ENCODE data around the gene PFDN1. TPM values are rescaled to one million over a fixed set of nuclear protein-coding genes. Genes with fewer than 3 reads are reported as not detected.

The PFDN1 gene
- total RNA-seq, 1 donor from 2014 or later, result 34.4 TPM

GRCh38 chr5:140292212-140293036 lies 10.5 kb downstream of the PFDN1 start:
- H3K36me3 ChIP-seq (ENCODE audit: control insufficient read depth in 3 of 3, insufficient read depth in 3 of 3, low read length in 3 of 3), result no peaks in the 10 kb centered on the region
- peak overlapping the region; percentile 20 to 44 (median 33) for H3K9ac ChIP-seq (ENCODE audit: low read depth in 1 of 3, low read length in 3 of 3)
- peak overlapping the region; percentile 78 for H3K27ac ChIP-seq (ENCODE audit: low read depth, low read length)
- H3K4me1 ChIP-seq (ENCODE audit: control insufficient read depth in 3 of 3, insufficient read depth in 3 of 3, low read length in 3 of 3), result peaks cover 36 to 54% (median 39%) of the 10 kb centered on the region in 3 donors
- no peaks in the 10 kb centered on the region for H3K9me3 ChIP-seq (ENCODE audit: control insufficient read depth in 3 of 3, low read length in 3 of 3)
- peak overlapping the region in 1 of 3 donors; percentile 11 for H3K4me3 ChIP-seq (ENCODE audit: low read length in 3 of 3)
- no peaks in the 10 kb centered on the region for H3K27me3 ChIP-seq (ENCODE audit: control insufficient read depth in 3 of 3, insufficient read depth in 3 of 3, low read length in 3 of 3)

DNA sequence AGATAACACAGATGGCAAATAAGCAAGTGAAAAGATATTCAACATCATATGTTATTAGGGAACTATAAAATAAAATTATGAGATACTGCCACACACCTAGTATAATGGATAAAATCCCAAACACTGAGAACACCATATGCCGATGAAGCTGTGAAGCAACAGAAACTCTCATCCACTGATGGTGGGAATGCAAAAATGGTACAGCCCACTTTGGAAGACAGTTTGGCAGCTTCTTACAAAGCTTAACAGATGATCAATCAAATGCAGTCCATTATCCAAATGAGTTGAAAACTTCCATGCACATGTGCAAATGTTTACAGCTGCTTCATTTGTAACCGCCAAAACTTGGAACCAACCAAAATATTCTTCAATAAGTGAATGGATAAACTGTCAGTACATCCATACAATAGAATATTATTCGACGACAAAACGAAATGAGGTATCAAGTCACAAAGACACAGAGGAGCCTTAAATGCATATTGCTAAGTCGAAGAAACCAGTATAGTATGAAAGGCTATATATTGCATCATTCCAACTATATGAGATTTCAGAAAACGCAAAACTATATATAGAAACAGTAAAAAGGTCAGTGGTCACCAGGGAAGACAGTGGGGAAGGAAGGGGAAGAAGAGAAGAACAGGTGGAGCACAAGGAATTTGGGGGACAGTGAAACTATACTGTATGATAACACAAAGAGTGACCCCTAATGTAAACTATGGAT lies 14.9 kb downstream of the PFDN1 start:
- Histone ChIP-seq H3K4me3 (ENCODE audit: low read length in 3 of 3) (no peak overlapping the region), H3K9me3 (ENCODE audit: control insufficient read depth in 3 of 3, low read length in 3 of 3) (no peaks in the 10 kb centered on the region), H3K36me3 (ENCODE audit: control insufficient read depth in 3 of 3, insufficient read depth in 3 of 3, low read length in 3 of 3) (no peaks in the 10 kb centered on the region), H3K27me3 (ENCODE audit: control insufficient read depth in 3 of 3, insufficient read depth in 3 of 3, low read length in 3 of 3) (no peaks in the 10 kb centered on the region), H3K27ac (ENCODE audit: low read depth, low read length) (no peak overlapping the region), H3K4me1 (ENCODE audit: control insufficient read depth in 3 of 3, insufficient read depth in 3 of 3, low read length in 3 of 3) (peaks cover 9 to 45% (median 15%) of the 10 kb centered on the region in 3 donors), H3K9ac (ENCODE audit: low read depth in 1 of 3, low read length in 3 of 3) (no peak overlapping the region)

DNA sequence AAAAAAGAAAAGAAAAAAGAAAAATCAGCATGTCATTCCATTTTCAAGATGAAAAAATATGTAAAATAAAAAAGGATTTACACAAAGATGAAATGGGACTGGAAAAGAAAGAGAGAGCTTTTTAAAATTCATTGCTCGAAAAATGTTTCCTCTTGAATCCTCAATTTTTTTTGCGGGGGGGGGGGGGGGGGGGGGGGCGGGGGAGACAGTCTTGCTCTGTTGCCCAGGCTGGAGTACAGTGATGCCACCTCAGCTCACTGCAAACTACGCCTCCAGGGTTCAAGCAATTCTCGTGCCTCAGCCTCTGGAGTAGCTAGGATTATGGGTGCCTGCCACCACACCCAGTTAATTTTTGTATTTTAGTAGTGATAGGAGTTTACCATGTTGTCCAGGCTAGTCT lies 16.5 kb downstream of the PFDN1 start:
- Histone ChIP-seq H3K9me3 (ENCODE audit: control insufficient read depth in 3 of 3, low read length in 3 of 3) (no peaks in the 10 kb centered on the region), H3K36me3 (ENCODE audit: control insufficient read depth in 3 of 3, insufficient read depth in 3 of 3, low read length in 3 of 3) (no peaks in the 10 kb centered on the region), H3K27ac (ENCODE audit: low read depth, low read length) (no peak overlapping the region), H3K27me3 (ENCODE audit: control insufficient read depth in 3 of 3, insufficient read depth in 3 of 3, low read length in 3 of 3) (no peaks in the 10 kb centered on the region), H3K4me1 (ENCODE audit: control insufficient read depth in 3 of 3, insufficient read depth in 3 of 3, low read length in 3 of 3) (peaks cover under 1 to 33% (median 5%) of the 10 kb centered on the region in 3 donors), H3K4me3 (ENCODE audit: low read length in 3 of 3) (no peak overlapping the region), H3K9ac (ENCODE audit: low read depth in 1 of 3, low read length in 3 of 3) (no peak overlapping the region)

DNA sequence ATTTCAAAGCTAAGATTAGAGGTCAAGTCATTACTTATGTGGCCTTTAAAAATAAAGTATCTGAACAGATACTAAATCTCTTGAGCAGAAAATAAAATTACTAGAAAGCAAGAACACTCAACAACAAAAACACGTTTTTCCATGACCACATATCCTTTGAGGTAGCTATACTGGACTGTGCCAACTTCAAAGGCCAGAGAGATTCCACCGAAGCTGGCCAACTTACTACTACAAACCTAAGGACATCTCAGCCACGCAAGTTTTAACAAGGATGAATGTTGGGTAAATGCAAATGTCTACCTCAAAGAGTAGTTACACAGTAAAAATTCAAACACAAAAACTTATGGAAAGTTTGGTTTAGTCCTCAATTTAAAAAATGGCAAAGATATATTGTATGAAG lies 18.9 kb downstream of the PFDN1 start:
- H3K4me1 ChIP-seq (ENCODE audit: control insufficient read depth in 3 of 3, insufficient read depth in 3 of 3, low read length in 3 of 3), result peaks cover 2 to 15% (median 4%) of the 10 kb centered on the region in 3 donors
- no peaks in the 10 kb centered on the region for H3K27me3 ChIP-seq (ENCODE audit: control insufficient read depth in 3 of 3, insufficient read depth in 3 of 3, low read length in 3 of 3)
- H3K27ac ChIP-seq (ENCODE audit: low read depth, low read length), result no peak overlapping the region
- no peaks in the 10 kb centered on the region for H3K36me3 ChIP-seq (ENCODE audit: control insufficient read depth in 3 of 3, insufficient read depth in 3 of 3, low read length in 3 of 3)
- no peak overlapping the region for H3K4me3 ChIP-seq (ENCODE audit: low read length in 3 of 3)
- no peak overlapping the region for H3K9ac ChIP-seq (ENCODE audit: low read depth in 1 of 3, low read length in 3 of 3)
- no peaks in the 10 kb centered on the region for H3K9me3 ChIP-seq (ENCODE audit: control insufficient read depth in 3 of 3, low read length in 3 of 3)

DNA sequence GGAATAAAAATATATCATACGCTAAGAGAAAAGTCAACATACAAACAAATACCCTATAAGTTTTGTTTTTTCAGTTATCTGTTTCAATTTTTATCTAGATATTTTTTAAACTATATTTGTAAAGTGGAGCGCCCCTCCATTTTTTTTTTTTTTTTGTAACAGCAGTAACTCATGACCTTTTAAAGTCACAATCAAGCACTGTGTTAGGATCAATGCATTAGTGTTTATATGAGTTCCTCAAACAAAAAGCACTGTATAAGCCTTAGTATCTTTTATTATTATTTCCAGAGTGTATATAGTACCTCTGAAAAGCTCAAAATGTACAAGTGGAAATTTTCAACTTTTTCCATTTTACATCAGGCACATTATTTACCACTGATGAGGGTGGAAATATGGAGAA lies 20.6 kb downstream of the PFDN1 start:
- H3K9me3 ChIP-seq (ENCODE audit: control insufficient read depth in 3 of 3, low read length in 3 of 3), result no peaks in the 10 kb centered on the region
- no peak overlapping the region for H3K27ac ChIP-seq (ENCODE audit: low read depth, low read length)
- H3K36me3 ChIP-seq (ENCODE audit: control insufficient read depth in 3 of 3, insufficient read depth in 3 of 3, low read length in 3 of 3), result no peaks in the 10 kb centered on the region
- no peaks in the 10 kb centered on the region for H3K27me3 ChIP-seq (ENCODE audit: control insufficient read depth in 3 of 3, insufficient read depth in 3 of 3, low read length in 3 of 3)
- H3K4me1 ChIP-seq (ENCODE audit: control insufficient read depth in 3 of 3, insufficient read depth in 3 of 3, low read length in 3 of 3), result peaks cover 2 to 9% (median 4%) of the 10 kb centered on the region in 3 donors
- H3K4me3 ChIP-seq (ENCODE audit: low read length in 3 of 3), result no peak overlapping the region
- no peak overlapping the region for H3K9ac ChIP-seq (ENCODE audit: low read depth in 1 of 3, low read length in 3 of 3)

- Histone ChIP-seq H3K36me3 (ENCODE audit: control insufficient read depth in 3 of 3, insufficient read depth in 3 of 3, low read length in 3 of 3) (peaks cover 0 to 4% (median 0%) of the 10 kb centered on the region in 3 donors), H3K9ac (ENCODE audit: low read depth in 1 of 3, low read length in 3 of 3) (no peak overlapping the region), H3K9me3 (ENCODE audit: control insufficient read depth in 3 of 3, low read length in 3 of 3) (no peaks in the 10 kb centered on the region), H3K27ac (ENCODE audit: low read depth, low read length) (no peak overlapping the region), H3K4me1 (ENCODE audit: control insufficient read depth in 3 of 3, insufficient read depth in 3 of 3, low read length in 3 of 3) (peaks cover 6 to 10% (median 7%) of the 10 kb centered on the region in 3 donors), H3K4me3 (ENCODE audit: low read length in 3 of 3) (no peak overlapping the region), H3K27me3 (ENCODE audit: control insufficient read depth in 3 of 3, insufficient read depth in 3 of 3, low read length in 3 of 3) (no peaks in the 10 kb centered on the region)
Observed at GRCh38 chr5:140275837-140276236, 27.1 kb downstream of the PFDN1 start.

- Histone ChIP-seq H3K27me3 (ENCODE audit: control insufficient read depth in 3 of 3, insufficient read depth in 3 of 3, low read length in 3 of 3) (no peaks in the 10 kb centered on the region), H3K4me3 (ENCODE audit: low read length in 3 of 3) (peak overlapping the region in 1 of 3 donors; percentile 4), H3K27ac (ENCODE audit: low read depth, low read length) (no peak overlapping the region), H3K36me3 (ENCODE audit: control insufficient read depth in 3 of 3, insufficient read depth in 3 of 3, low read length in 3 of 3) (peaks cover 0 to 4% (median 0%) of the 10 kb centered on the region in 3 donors), H3K4me1 (ENCODE audit: control insufficient read depth in 3 of 3, insufficient read depth in 3 of 3, low read length in 3 of 3) (peaks cover 3 to 10% (median 6%) of the 10 kb centered on the region in 3 donors), H3K9ac (ENCODE audit: low read depth in 1 of 3, low read length in 3 of 3) (no peak overlapping the region), H3K9me3 (ENCODE audit: control insufficient read depth in 3 of 3, low read length in 3 of 3) (no peaks in the 10 kb centered on the region)
Observed at GRCh38 chr5:140273401-140273877, 29.5 kb downstream of the PFDN1 start.

DNA sequence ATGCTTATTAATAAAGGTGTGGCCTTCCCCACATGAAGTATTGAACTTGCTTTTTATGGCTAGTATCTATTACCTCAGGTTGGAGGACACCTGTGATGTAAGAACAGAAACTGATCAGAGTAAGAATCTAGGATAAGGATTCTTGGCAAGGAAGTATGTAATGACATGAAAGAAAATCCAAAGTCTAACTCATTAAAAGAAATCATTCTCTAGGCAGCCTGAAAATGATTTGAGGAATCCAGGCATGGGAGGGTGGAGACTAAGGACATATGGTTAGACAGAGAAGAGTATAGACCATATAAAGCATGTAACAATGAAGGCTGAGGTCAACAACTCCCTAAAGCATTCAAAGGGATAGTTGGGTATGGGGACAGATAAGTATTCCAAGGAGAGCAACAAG lies 32.9 kb downstream of the PFDN1 start:
- Histone ChIP-seq H3K4me1 (ENCODE audit: control insufficient read depth in 3 of 3, insufficient read depth in 3 of 3, low read length in 3 of 3) (peaks cover 21 to 29% (median 22%) of the 10 kb centered on the region in 3 donors), H3K9ac (ENCODE audit: low read depth in 1 of 3, low read length in 3 of 3) (no peak overlapping the region), H3K27me3 (ENCODE audit: control insufficient read depth in 3 of 3, insufficient read depth in 3 of 3, low read length in 3 of 3) (no peaks in the 10 kb centered on the region), H3K9me3 (ENCODE audit: control insufficient read depth in 3 of 3, low read length in 3 of 3) (no peaks in the 10 kb centered on the region), H3K27ac (ENCODE audit: low read depth, low read length) (no peak overlapping the region), H3K4me3 (ENCODE audit: low read length in 3 of 3) (no peak overlapping the region), H3K36me3 (ENCODE audit: control insufficient read depth in 3 of 3, insufficient read depth in 3 of 3, low read length in 3 of 3) (peaks cover 0 to 4% (median 0%) of the 10 kb centered on the region in 3 donors)

DNA sequence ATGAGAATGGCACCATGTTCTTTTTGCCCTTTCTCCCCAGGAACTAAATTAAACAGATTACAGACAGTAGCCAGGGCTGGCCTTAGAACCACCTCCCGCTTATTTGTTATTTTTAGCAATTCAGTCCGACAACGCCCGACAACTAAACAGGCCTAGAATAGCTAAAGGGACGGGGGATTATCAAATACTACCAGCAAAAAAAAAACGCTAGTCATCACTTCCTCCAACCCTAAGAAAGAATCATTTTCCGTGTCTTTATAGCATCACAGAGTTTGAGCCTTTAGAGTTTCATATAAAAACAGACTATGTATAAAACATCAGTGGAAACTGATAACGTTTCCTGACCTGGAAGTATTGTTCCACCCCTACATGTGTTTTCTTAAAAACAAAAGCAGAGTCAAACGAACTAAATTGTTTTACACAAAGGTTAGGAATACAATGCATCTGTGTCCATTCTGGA lies 35.3 kb downstream of the PFDN1 start:
- no peaks in the 10 kb centered on the region for H3K36me3 ChIP-seq (ENCODE audit: control insufficient read depth in 3 of 3, insufficient read depth in 3 of 3, low read length in 3 of 3)
- no peaks in the 10 kb centered on the region for H3K9me3 ChIP-seq (ENCODE audit: control insufficient read depth in 3 of 3, low read length in 3 of 3)
- peak overlapping the region; percentile 68 for H3K27ac ChIP-seq (ENCODE audit: low read depth, low read length)
- H3K4me3 ChIP-seq (ENCODE audit: low read length in 3 of 3), result peak overlapping the region in 2 of 3 donors; percentile 28 to 46
- H3K4me1 ChIP-seq (ENCODE audit: control insufficient read depth in 3 of 3, insufficient read depth in 3 of 3, low read length in 3 of 3), result peaks cover 15 to 23% (median 19%) of the 10 kb centered on the region in 3 donors
- peak overlapping the region in 2 of 3 donors; percentile 55 to 69 for H3K9ac ChIP-seq (ENCODE audit: low read depth in 1 of 3, low read length in 3 of 3)
- no peaks in the 10 kb centered on the region for H3K27me3 ChIP-seq (ENCODE audit: control insufficient read depth in 3 of 3, insufficient read depth in 3 of 3, low read length in 3 of 3)

GRCh38 chr5:140267201-140267540 lies 35.7 kb downstream of the PFDN1 start:
- peak overlapping the region; percentile 33 to 46 (median 34) for H3K4me3 ChIP-seq (ENCODE audit: low read length in 3 of 3)
- no peaks in the 10 kb centered on the region for H3K27me3 ChIP-seq (ENCODE audit: control insufficient read depth in 3 of 3, insufficient read depth in 3 of 3, low read length in 3 of 3)
- peak overlapping the region; percentile 68 for H3K27ac ChIP-seq (ENCODE audit: low read depth, low read length)
- H3K4me1 ChIP-seq (ENCODE audit: control insufficient read depth in 3 of 3, insufficient read depth in 3 of 3, low read length in 3 of 3), result peaks cover 18 to 23% (median 23%) of the 10 kb centered on the region in 3 donors
- peak overlapping the region in 2 of 3 donors; percentile 55 to 69 for H3K9ac ChIP-seq (ENCODE audit: low read depth in 1 of 3, low read length in 3 of 3)
- no peaks in the 10 kb centered on the region for H3K9me3 ChIP-seq (ENCODE audit: control insufficient read depth in 3 of 3, low read length in 3 of 3)
- H3K36me3 ChIP-seq (ENCODE audit: control insufficient read depth in 3 of 3, insufficient read depth in 3 of 3, low read length in 3 of 3), result no peaks in the 10 kb centered on the region
